ENCODE results near the gene ITPKA. TPM values are rescaled to one million over a fixed set of nuclear protein-coding genes. Genes with fewer than 3 reads are reported as not detected.

The ITPKA gene
- total RNA-seq, 4 donors from 2014 or later, result 0.83 to 1.5 TPM; not detected in 2

GRCh38 chr15:41501931-41502794 lies 8.5 kb downstream of the ITPKA start:
- Histone ChIP-seq H3K27me3 (no peaks in the 10 kb centered on the region), H3K4me1 (peaks cover 17 to 23% of the 10 kb centered on the region in 2 donors), H3K4me3 (replicated peaks in 1 of 3) (no peak overlapping the region), H3K9me3 (no peaks in the 10 kb centered on the region), H3K36me3 (no peaks in the 10 kb centered on the region), H3K27ac (no peak overlapping the region)
- TF ChIP-seq CTCF (IDR thresholded peaks at IDR 0.05) (no peak), POLR2A (IDR thresholded peaks at IDR 0.05) (no peak)
- intact Hi-C loops (cut with DNase I), result no loop called here
- WGBS, 2 donors, result 3 to 6% methylated on average over 9 to 21 of the region's 64 CpGs
- DNase-seq, result no peak

GRCh38 chr15:41502795-41503668 lies 9.4 kb downstream of the ITPKA start:
- Histone ChIP-seq H3K36me3 (no peaks in the 10 kb centered on the region), H3K4me1 (peaks cover 17 to 23% of the 10 kb centered on the region in 2 donors), H3K27me3 (no peaks in the 10 kb centered on the region), H3K9me3 (no peaks in the 10 kb centered on the region), H3K27ac (no peak overlapping the region), H3K4me3 (replicated peaks in 1 of 3) (no peak overlapping the region)
- TF ChIP-seq POLR2A (IDR thresholded peaks at IDR 0.05) (no peak), CTCF (IDR thresholded peaks at IDR 0.05) (no peak)
- DNase-seq, result no peak
- intact Hi-C loops (cut with DNase I), result no loop called here
- WGBS, 2 donors, result 27 to 34% methylated on average over 12 to 15 of the region's 54 CpGs

- no peak overlapping the region for H3K27ac ChIP-seq
- no peak overlapping the region for H3K4me3 ChIP-seq (replicated peaks in 1 of 3)
- TF ChIP-seq POLR2A (IDR thresholded peaks at IDR 0.05), result no peak
- no peak for TF ChIP-seq CTCF (IDR thresholded peaks at IDR 0.05)
- H3K27me3 ChIP-seq, result no peaks in the 10 kb centered on the region
- intact Hi-C loops (cut with DNase I), result no loop called here
- no peaks in the 10 kb centered on the region for H3K36me3 ChIP-seq
- H3K4me1 ChIP-seq, result peaks cover 17 to 23% of the 10 kb centered on the region in 2 donors
- DNase-seq, result no peak
- 77 to 94% methylated on average over 4 to 5 of the region's 5 CpGs for WGBS, 2 donors
- no peaks in the 10 kb centered on the region for H3K9me3 ChIP-seq
Measured at GRCh38 chr15:41503669-41504010, 10.0 kb downstream of the ITPKA start.

- no peak overlapping the region for H3K4me3 ChIP-seq (replicated peaks in 1 of 3)
- no peaks in the 10 kb centered on the region for H3K36me3 ChIP-seq
- no peaks in the 10 kb centered on the region for H3K27me3 ChIP-seq
- intact Hi-C loops (cut with DNase I), result no loop called here
- 90 to 94% methylated on average over 12 to 13 of the region's 13 CpGs for WGBS, 2 donors
- TF ChIP-seq CTCF (IDR thresholded peaks at IDR 0.05) (no peak), POLR2A (IDR thresholded peaks at IDR 0.05) (no peak)
- H3K9me3 ChIP-seq, result no peaks in the 10 kb centered on the region
- peaks cover 17 to 23% of the 10 kb centered on the region in 2 donors for H3K4me1 ChIP-seq
- no peak overlapping the region for H3K27ac ChIP-seq
- no peak for DNase-seq
Measured at GRCh38 chr15:41504751-41505492, 11.2 kb downstream of the ITPKA start.

Data from thyroid gland (tissue), 4 donors.